HG02852 (cell line): ENCODE results near the gene TEX48.
A peak's percentile ranks its signal among the peaks of the same experiment; 100 is the strongest.

ENCODE experiments used
- ATAC-seq: cut with Tn5 transposase; IDR thresholded peaks from one replicate; pipeline ENCODE4 v1.9.1; 2021; ENCODE audit warnings: mild to moderate bottlenecking, moderate library complexity; ENCODE audit not compliant: unreplicated experiment

The TEX48 gene

GRCh38 chr9:114669961-114670360 is 12.0 kb downstream of the TEX48 start:
- ATAC-seq: no peak

DNA sequence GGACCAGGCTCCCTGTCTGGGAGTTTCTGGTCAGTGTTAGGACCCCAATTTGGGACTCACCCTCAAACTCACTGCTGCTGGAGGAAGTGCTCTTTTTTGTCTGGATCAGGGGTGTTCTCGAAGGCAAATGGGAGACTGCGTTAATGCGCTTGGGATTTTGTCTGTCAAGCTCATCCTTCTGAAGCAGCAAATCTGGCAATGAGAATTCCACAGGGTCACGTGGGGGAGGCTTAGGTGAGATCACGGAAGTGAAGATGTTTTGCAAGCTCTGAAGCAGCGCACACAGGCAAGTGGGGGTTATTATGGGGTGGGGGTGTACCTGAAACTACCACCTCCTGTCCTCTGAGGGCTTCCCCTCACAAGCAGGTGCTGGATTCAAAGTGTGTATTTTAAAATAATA is 13.8 kb downstream of the TEX48 start:
- no peak for ATAC-seq

GRCh38 chr9:114666851-114667250 is 15.1 kb downstream of the TEX48 start:
- ATAC-seq: peak; percentile 37

DNA sequence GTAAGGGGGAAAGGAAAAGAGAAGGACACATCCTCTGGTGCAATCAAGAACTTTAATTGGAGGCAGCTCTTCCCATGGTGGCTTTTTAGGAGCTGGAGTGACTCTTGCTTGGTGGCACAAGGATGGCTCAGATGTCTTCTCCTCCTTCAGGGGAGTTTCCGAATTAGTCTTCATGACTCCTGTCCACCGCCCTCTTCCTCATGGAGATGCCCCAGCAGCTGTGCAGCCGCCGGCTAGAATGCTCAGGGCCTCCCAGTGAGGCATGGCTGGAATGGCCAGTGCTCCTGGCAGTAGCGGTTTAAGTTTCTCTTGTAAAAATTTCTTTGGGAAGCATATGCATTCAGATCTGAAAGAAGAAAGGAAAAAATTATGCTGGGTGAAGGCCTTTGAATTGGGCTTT is 15.6 kb downstream of the TEX48 start:
- no peak for ATAC-seq

- ATAC-seq: no peak
Measured at GRCh38 chr9:114664181-114664580, 17.8 kb downstream of the TEX48 start.

DNA sequence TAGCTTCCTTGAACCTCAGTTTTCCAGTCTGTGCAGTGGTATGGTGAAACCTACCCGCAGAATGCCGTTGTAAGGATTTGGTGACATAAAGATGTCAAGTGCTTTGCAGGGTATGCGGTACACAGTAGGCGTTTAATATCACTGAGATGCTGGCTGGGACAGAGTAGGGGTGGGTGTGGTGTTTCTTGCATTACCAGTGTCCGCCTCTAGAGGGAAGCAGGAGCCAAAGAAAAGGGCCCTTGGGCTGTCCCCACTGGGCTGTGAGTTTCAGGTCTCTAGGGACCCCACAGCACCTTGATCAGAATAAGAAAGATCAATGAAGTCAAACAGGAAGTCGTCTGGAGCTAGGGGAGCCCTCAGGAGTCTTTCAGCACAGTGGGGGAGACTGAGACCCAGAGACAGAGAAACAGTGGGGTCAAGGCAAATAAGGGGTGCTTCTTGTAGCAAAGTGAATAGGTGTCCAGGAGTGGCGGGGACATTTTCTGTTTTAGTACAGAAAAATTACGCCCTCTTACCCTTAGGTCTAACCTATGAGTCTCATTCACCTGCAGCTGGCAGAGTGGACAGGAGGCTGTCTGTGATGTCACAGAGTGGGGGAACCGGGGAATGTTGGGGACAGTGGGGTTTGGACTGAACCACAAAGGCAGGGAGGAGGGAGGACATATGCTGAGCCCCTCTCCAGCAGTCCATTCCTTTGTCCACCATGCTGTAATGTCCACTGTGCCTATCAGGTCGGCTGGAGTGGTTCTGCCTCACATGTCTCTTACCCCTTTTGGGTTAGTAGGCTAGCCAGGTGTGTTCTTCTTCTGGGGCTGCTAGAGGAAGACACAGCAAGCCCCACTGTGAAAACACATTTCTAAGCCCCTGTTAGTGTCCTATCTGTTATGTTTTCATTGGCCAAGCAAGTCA is 19.7 kb downstream of the TEX48 start:
- ATAC-seq: peak; percentile 78

DNA sequence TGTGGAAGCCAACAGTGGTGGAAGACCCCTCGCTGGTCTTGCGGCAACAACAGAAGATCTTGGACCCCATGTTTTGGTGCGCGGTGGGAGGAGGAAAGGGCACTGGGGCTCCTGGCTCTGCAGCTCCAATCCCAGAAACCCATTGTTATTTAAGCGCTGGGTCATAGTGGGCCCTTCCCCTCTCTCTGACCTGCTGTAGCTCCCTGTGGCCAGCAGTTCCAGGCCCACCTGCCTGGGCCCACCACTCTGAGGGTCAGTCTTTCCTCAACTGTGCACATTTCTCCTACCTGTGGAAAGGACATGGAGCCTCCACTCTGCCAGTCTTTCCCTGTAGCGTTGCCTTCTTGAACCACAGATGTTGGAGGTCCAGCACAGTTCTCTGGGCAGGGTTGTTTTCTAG is 24.3 kb downstream of the TEX48 start, which contains the start of gene TEX53:
Gene TEX53, minus strand, starts transcription at position 101 of the 400 bp plus-strand sequence. Its CDS starts 31 bp downstream, at position 70.
- no peak for ATAC-seq

DNA sequence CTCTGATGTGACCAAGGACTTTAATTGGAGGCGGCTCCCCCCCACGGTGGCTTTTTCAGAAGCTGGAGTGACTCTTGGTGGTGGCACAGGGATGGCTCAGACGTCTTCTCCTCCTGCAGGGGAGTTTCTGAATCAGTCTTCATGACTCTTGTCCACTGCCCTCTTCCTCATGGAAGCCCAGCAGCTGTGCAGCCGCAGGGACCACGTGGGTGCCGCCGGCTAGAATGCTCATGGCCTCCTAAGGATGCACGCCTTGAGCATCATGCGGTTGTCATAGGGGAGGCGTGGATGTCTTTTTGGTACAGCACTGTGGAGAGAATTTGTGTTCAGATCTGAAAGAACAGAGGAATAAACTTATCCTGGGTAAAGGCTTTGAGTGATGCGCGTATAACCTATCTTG is 25.7 kb downstream of the TEX48 start:
- ATAC-seq: no peak

GRCh38 chr9:114655689-114656088 is 26.3 kb downstream of the TEX48 start:
- no peak for ATAC-seq

- no peak for ATAC-seq
Measured at GRCh38 chr9:114653556-114654159, 28.3 kb downstream of the TEX48 start.

- ATAC-seq: no peak
Measured at GRCh38 chr9:114652776-114653555, 29.0 kb downstream of the TEX48 start.

DNA sequence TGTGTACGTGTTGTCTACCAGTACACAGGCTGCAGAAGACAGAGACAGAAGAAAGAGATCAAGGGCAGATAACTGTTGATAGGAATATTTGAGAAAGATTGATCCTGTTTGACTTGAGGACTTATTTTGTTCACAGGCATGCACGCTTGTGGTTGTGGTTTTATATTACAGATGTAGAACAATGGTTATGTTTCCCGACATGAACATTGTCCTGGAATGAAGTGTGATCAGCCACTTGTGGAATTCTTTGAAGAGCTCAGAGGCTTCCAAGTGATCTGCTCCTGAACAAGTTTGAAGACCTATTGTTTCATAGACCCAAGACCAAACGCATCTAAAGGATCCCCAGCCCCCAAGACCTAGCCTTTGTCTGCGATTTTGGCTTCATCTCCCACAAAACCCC is 38.1 kb downstream of the TEX48 start:
- ATAC-seq: no peak

DNA sequence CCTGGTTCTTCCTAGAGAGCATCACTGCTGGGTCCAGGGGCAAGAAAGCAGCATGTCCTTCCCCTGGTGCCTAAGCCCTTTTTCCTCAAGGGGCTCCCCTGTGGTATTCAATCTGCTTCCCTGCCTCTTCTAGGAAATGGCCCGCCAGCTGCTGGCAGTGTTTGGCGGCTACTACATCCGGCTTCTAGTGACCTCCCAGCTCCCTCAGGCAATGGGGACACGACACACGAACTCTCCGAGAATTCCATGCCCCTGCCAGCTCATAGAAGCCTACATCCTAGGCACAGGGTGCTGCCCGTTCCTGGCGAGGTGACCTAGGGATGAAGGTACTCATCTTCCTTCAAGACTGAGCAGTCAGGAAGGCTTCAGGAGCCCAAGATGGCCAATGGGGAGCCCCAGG is 39.0 kb downstream of the TEX48 start:
- no peak for ATAC-seq

- ATAC-seq: no peak
Measured at GRCh38 chr9:114641967-114642366, 40.0 kb downstream of the TEX48 start.

GRCh38 chr9:114638404-114638803 is 43.6 kb downstream of the TEX48 start:
- no peak for ATAC-seq

DNA sequence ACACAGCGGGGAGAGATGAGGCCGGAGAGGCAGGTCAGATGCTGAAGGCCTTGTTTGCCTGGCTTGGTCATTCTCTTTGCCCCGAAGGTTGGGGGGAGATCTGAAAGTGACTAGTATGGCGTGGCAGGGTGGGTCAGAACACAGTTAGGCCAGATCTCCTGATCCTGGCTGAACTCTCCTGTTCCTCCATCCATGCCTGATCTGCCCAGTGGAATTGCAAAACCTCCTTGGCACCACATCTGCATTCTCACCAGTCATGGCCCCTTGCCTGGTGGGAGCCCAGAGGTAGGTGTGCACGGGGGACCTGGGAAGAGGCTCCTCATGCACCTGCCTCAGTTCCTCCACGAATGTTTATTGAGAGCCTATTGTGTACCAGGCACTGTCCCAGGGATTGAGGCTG is 47.6 kb downstream of the TEX48 start:
- ATAC-seq: no peak

DNA sequence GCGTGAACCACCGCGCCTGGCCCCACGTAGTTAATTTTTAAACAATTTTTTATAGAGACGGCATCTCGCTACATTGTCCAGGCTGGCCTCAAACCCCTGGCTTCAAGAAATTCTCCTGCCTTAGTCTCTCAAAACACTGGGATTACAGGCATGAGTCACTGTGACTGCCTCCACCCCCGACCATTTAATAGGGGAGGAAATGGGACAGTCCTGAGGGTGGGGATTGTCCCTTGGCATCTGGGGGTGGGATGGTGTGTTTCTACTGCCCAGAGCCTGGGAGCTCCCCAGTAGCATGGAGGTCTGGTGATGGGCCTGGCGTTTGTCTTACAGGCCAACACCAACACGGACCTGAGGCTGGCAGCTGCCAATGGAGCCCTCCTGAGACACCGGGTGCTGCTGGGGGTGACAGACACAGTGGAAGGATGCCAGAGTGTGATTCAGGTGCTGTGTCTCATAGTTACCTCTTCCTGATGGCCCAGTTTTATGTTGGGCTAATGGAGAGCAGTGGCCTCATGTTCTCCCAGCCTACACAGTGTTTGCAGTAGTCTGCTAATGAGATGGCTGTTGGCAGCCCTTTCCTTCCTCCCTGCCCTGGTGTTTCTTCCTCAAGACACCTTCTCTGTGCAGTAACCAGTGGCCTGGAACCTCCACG is 48.4 kb downstream of the TEX48 start:
- ATAC-seq: no peak

DNA sequence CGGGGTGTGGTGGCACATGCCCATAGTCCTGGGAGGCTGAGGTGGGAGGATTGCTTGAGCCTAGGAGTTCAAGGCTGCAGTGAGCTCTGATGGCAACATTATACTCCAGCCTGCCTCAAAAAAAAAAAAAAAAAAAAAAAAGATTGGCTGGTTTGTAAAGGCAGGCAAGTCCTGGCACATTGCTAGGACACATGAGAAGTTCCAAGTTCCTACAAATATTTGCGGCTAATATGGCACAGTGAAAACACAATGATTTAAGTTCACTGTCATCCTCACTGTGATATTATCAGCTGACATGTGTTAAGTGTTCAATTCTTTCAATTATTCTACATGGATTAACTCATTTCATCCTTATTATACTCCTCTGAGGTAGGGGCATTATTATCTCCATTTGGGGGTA is 50.8 kb downstream of the TEX48 start:
- ATAC-seq: no peak

- no peak for ATAC-seq
Measured at GRCh38 chr9:114629563-114630090, 52.4 kb downstream of the TEX48 start.

- no peak for ATAC-seq
Measured at GRCh38 chr9:114627553-114627952, 54.4 kb downstream of the TEX48 start.
